ENCODE measurements around the gene ARPC1B.
"Not testable (repeated sequence)": the region's sequence is repeated elsewhere in the genome, so short reads cannot be mapped to it uniquely, and the experiment has no call there.

ARPC1B gene

DNA sequence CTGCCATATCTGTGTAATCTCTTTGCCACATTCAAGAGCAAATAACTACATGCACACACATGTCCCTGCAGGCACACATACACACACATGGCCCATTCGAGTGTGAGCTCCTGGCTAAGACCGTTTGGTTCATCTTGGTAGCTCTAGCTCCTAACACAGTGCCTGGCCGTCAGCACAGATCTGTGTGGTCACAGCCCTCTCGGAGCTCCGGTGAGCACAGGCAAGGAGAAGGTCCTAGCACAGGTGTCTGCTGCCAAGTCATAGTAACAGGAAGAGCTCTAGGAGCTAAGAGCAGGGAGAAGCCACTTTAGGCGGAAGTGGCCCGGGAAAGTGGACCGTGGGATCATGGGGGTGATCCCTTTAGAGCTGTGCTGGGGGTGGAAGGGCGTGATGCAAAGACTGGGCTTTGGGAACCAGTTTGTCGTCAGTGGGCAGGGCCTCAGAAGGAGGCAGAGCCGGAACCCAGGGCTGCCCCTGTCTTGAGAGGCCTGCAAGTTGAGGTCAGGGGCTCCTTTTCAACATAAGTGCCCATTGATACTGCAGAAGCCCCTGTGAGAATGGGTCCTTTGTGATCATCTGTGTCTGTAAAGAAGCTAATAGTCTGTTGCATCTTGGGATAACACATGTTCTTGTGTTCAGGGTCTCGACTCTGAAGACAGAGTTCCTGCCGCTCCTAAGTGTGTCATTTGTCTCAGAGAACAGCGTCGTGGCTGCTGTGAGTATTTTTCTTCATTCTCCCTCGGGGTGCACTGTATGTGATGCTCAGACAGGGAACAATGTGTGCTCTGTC is 16.6 kb upstream of the ARPC1B start:
- H3K27me3 ChIP-seq (ENCODE audit: insufficient read depth, low read length), result no peaks in the 10 kb centered on the region
- H2AFZ ChIP-seq (ENCODE audit: low read depth, low read length), result no peak overlapping the region
- H3K4me3 ChIP-seq (ENCODE audit: low read length), result no peak overlapping the region
- no peaks in the 10 kb centered on the region for H3K4me1 ChIP-seq (ENCODE audit: insufficient read depth, low read length)
- peaks cover 74% of the 10 kb centered on the region for H3K36me3 ChIP-seq (ENCODE audit: insufficient read depth, low read length)
- no peaks in the 10 kb centered on the region for H3K9me3 ChIP-seq (ENCODE audit: low read length)

DNA sequence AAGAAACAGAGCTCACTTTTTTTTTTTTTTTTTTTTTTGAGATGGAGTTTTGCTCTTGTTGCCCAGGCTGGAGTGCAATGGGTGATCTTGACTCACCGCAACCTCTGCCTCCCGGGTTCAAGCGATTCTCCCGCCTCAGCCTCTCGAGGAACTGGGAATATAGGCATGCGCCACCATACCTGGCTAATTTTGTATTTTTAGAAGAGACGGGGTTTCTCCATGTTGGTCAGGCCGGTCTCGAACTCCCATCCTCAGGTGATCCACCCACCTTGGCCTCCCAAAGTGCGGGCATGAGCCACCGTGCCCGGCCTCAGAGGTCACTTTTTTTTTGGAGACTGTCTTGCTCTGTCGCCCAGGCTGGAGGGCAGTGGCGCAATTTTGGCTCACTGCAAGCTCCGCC is 16.0 kb upstream of the ARPC1B start:
- not testable (repeated sequence) for H2AFZ ChIP-seq (ENCODE audit: low read depth, low read length); H3K27me3 ChIP-seq (ENCODE audit: insufficient read depth, low read length); H3K9me3 ChIP-seq (ENCODE audit: low read length); H3K4me1 ChIP-seq (ENCODE audit: insufficient read depth, low read length); H3K4me3 ChIP-seq (ENCODE audit: low read length)
- H3K36me3 ChIP-seq (ENCODE audit: insufficient read depth, low read length), result peaks cover 75% of the 10 kb centered on the region

DNA sequence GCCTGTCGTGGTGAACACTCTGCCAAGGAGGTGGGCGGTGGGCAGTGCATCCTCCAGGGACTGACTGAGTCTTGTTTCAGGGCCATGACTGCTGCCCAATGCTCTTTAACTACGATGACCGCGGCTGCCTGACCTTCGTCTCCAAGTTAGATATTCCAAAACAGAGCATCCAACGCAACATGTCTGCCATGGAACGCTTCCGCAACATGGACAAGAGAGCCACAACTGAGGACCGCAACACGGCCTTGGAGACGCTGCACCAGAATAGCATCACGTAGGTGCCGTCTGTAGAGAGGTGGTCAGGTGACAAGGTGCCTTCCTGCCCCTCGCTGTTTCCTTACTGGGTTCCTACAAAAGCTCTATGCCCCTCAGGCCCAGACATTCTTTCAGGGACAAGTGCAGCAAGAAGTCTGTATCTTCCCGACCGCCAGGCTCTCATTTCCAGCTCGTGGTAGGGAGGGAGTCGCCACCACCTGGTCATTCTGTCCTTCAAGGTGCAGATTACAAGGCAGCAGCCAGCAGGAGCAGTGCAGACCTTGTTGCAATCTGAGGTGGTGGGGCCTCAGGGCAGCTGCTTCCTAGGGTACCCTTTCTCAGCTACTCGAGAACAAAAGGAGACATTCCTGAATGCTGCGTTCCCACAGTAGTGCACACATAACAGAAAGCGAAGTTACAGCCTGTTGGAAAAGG is 14.9 kb upstream of the ARPC1B start:
- no peaks in the 10 kb centered on the region for H3K27me3 ChIP-seq (ENCODE audit: insufficient read depth, low read length)
- no peaks in the 10 kb centered on the region for H3K4me1 ChIP-seq (ENCODE audit: insufficient read depth, low read length)
- peaks cover 77% of the 10 kb centered on the region for H3K36me3 ChIP-seq (ENCODE audit: insufficient read depth, low read length)
- no peak overlapping the region for H2AFZ ChIP-seq (ENCODE audit: low read depth, low read length)
- no peak overlapping the region for H3K4me3 ChIP-seq (ENCODE audit: low read length)
- no peaks in the 10 kb centered on the region for H3K9me3 ChIP-seq (ENCODE audit: low read length)

DNA sequence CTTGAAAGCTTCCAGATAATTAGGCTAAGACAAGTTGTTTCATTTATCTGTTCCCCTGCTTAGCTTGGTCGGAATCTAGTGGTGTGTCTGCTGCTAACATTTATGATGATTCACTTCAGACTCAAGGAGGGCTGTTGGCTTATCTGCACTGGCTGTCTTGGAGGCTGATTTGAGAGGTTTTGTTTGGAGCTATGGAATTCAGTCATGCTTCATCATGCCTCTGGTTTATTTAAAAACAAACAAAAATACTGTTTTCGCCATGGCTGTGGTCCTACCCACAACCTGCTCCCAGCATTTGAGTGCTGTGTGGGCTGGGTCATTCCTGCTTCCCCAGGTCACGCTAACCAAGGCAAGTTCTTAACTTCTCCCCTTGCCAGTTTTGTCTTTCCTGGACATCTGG is 11.7 kb upstream of the ARPC1B start:
- H3K4me3 ChIP-seq (ENCODE audit: low read length), result no peak overlapping the region
- H3K27me3 ChIP-seq (ENCODE audit: insufficient read depth, low read length), result no peaks in the 10 kb centered on the region
- H2AFZ ChIP-seq (ENCODE audit: low read depth, low read length), result no peak overlapping the region
- H3K9me3 ChIP-seq (ENCODE audit: low read length), result no peaks in the 10 kb centered on the region
- H3K4me1 ChIP-seq (ENCODE audit: insufficient read depth, low read length), result no peaks in the 10 kb centered on the region
- peaks cover 73% of the 10 kb centered on the region for H3K36me3 ChIP-seq (ENCODE audit: insufficient read depth, low read length)

DNA sequence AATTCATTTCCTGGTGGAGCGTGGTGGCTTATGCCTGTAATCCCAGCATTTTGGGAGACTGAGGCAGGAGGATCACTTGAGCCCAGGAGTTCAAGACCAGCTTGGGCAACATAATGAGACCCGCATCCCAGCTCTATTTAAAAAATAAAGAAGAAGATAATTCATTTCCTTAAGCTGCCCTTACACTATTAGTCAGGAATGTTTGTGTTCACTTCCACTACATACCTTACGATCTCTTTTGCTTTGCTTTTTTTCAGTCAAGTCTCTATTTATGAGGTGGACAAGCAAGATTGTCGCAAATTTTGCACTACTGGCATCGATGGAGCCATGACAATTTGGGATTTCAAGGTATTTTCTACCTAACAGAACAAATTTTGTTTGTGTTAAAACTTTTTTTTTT is 11.2 kb upstream of the ARPC1B start:
- H3K9me3 ChIP-seq (ENCODE audit: low read length), result no peaks in the 10 kb centered on the region
- H3K36me3 ChIP-seq (ENCODE audit: insufficient read depth, low read length), result peaks cover 68% of the 10 kb centered on the region

DNA sequence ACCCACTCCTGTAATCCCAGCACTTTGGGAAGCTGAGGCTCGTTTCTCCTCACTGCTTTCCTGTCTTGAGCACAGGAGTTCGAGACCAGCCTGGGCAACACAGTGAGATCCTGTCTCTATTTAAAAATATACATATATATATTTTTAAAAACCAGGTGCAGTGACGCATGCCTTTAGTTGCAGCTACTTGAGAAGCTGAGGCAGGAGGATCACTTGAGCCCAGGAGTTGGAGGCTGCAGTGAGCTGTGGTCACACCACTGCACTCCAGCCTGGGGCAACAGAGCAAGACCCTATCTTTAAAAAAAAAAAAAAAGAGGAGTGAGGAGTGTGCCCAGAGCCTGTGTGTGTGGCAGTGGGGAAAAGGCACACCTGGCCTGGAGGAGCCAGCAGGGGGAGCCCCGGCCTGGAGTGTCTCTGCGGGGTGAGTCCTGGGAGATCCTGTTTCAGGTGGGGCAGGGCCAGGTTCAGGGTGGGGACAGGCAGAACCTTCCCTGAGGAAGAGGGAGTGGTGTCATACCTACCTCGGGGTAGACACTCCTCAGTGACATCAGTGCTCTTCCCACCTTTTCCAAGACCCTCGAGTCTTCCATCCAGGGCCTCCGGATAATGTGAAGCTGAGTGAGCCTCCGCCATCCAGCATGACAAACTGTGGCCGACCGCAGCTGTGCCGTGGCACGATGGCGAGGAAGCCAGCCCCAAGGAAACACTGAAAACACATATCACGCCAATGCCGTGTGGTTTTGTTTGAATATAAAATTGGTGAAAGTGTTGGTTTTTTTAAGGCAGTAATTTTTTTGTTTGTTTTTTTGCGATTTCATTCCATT is 9.0 kb upstream of the ARPC1B start:
- no peaks in the 10 kb centered on the region for H3K27me3 ChIP-seq (ENCODE audit: insufficient read depth, low read length)
- peaks cover 53% of the 10 kb centered on the region for H3K36me3 ChIP-seq (ENCODE audit: insufficient read depth, low read length)
- H3K9me3 ChIP-seq (ENCODE audit: low read length), result no peaks in the 10 kb centered on the region
- H2AFZ ChIP-seq (ENCODE audit: low read depth, low read length), result no peak overlapping the region
- H3K4me3 ChIP-seq (ENCODE audit: low read length), result no peak overlapping the region
- H3K4me1 ChIP-seq (ENCODE audit: insufficient read depth, low read length), result no peaks in the 10 kb centered on the region

More for the DNA sequence above, 11.2 kb upstream of the ARPC1B start:
- Histone ChIP-seq H2AFZ (ENCODE audit: low read depth, low read length) (no peak overlapping the region), H3K4me3 (ENCODE audit: low read length) (no peak overlapping the region), H3K27me3 (ENCODE audit: insufficient read depth, low read length) (no peaks in the 10 kb centered on the region), H3K4me1 (ENCODE audit: insufficient read depth, low read length) (no peaks in the 10 kb centered on the region)

DNA sequence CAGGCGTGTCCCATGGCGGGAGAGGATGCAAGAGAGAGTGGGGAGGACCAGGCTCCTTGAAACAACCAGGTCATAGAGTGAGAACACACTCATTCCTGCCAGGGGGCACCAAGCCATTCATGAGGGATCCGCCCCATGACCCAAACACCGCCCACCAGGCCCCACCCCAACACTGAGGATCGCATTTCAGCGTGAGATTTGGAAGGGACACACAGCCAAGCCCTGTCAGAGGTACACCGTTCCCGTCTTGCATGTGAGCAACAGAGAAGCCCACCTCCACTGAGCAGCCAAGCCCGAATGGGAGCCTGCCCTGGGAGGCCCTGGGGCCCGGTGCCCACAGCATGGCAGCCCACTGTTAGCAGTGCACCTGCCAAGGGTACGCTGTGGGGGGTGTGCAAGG is 7.9 kb upstream of the ARPC1B start:
- Histone ChIP-seq H3K4me3 (ENCODE audit: low read length) (no peak overlapping the region), H3K27me3 (ENCODE audit: insufficient read depth, low read length) (no peaks in the 10 kb centered on the region), H2AFZ (ENCODE audit: low read depth, low read length) (no peak overlapping the region), H3K36me3 (ENCODE audit: insufficient read depth, low read length) (peaks cover 43% of the 10 kb centered on the region), H3K9me3 (ENCODE audit: low read length) (no peaks in the 10 kb centered on the region), H3K4me1 (ENCODE audit: insufficient read depth, low read length) (no peaks in the 10 kb centered on the region)

DNA sequence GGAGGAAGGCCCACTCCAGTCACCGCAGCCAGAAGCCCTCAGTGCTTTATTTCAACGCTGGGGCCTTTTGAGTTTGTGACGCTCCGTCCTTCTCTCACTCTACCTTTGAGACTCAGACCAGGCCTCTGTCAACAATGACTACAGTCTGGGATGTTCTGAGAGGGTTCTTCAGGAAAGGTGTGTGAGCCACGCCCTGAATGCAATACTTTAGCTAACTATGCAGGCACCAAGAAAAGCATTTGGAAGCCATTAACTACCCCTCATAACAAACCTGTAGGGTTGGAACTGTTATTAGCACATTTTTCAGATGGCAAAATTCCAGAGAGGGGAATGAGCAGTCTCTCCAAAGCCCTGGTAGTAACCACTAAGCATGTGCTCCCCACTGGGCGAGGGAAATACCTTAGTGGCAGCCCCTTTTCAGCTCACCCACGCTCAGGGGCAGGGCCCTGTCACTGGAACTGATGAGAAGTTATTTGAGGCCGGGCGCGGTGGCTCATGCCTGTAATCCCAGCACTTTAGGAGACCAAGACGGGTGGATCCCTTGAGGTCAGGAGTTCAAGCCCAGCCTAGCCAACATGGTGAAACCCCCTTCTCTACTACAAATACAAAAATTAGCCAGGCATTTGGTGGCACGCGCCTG is 5.7 kb upstream of the ARPC1B start:
- no peak overlapping the region for H2AFZ ChIP-seq (ENCODE audit: low read depth, low read length)
- peaks cover 25% of the 10 kb centered on the region for H3K36me3 ChIP-seq (ENCODE audit: insufficient read depth, low read length)
- no peak overlapping the region for H3K4me3 ChIP-seq (ENCODE audit: low read length)
- H3K9me3 ChIP-seq (ENCODE audit: low read length), result no peaks in the 10 kb centered on the region
- no peaks in the 10 kb centered on the region for H3K27me3 ChIP-seq (ENCODE audit: insufficient read depth, low read length)
- H3K4me1 ChIP-seq (ENCODE audit: insufficient read depth, low read length), result no peaks in the 10 kb centered on the region

DNA sequence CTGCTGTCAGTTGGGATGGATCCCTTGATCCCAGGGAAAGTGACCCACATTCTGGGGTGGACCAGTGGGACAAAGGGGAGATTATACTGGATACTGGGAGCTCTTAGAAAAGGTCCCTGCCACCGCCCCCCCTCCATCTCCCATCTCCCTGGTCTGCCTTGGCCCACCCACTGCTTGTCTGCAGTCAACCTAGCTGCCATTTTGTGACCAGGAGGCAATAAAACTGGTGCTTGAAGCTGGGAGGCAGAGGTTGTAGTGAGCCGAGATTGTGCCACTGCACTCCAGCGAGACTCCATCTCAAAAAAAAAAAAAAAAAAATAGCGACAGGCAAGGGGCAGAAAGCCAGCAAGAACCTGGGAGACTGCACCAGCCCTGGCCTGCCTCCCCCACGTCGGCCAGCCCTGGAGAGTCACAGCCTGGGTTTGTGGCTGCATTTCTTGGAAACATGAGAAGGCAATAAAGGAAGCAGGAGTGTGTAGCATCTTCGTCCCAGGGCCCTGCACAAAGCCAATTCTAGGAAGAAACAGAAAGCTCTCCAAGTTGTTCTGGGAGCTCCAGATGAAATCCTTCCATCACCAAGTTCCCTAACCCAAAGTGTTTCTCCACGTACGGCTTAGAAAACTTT is 4.7 kb upstream of the ARPC1B start:
- no peak overlapping the region for H2AFZ ChIP-seq (ENCODE audit: low read depth, low read length)

DNA sequence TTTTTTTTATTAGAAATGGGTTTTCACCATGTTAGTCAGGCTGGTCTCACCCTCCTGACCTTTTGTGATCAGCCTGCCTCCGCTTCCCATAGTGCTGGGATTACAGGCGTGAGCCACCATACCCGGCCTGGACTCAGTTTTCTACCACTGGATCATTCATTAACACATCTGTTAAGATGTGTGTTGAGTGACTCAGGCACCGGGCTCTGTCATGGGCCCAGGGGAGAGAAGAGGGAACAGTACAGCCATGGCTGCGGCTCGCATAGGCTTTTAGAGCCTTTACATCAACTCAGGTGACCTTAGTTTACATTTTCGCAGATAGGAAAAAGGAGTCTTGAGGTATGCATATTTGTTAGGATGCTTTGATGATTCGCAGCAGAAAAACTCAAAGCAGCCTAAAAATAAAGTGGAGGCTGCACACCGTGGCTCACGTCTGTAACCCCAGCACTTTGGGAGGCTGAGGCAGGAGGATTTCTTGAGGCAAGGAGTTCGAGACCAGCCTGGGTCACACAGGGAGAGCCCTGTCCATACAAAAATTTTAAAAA is 3.1 kb upstream of the ARPC1B start:
- Histone ChIP-seq H3K4me1 (ENCODE audit: insufficient read depth, low read length) (no peaks in the 10 kb centered on the region), H3K36me3 (ENCODE audit: insufficient read depth, low read length) (peaks cover 10% of the 10 kb centered on the region), H3K27me3 (ENCODE audit: insufficient read depth, low read length) (no peaks in the 10 kb centered on the region), H2AFZ (ENCODE audit: low read depth, low read length) (no peak overlapping the region), H3K9me3 (ENCODE audit: low read length) (no peaks in the 10 kb centered on the region), H3K4me3 (ENCODE audit: low read length) (no peak overlapping the region)

More for the DNA sequence above, 4.7 kb upstream of the ARPC1B start:
- Histone ChIP-seq H3K36me3 (ENCODE audit: insufficient read depth, low read length) (peaks cover 18% of the 10 kb centered on the region), H3K4me3 (ENCODE audit: low read length) (no peak overlapping the region), H3K9me3 (ENCODE audit: low read length) (no peaks in the 10 kb centered on the region), H3K27me3 (ENCODE audit: insufficient read depth, low read length) (no peaks in the 10 kb centered on the region), H3K4me1 (ENCODE audit: insufficient read depth, low read length) (no peaks in the 10 kb centered on the region)

DNA sequence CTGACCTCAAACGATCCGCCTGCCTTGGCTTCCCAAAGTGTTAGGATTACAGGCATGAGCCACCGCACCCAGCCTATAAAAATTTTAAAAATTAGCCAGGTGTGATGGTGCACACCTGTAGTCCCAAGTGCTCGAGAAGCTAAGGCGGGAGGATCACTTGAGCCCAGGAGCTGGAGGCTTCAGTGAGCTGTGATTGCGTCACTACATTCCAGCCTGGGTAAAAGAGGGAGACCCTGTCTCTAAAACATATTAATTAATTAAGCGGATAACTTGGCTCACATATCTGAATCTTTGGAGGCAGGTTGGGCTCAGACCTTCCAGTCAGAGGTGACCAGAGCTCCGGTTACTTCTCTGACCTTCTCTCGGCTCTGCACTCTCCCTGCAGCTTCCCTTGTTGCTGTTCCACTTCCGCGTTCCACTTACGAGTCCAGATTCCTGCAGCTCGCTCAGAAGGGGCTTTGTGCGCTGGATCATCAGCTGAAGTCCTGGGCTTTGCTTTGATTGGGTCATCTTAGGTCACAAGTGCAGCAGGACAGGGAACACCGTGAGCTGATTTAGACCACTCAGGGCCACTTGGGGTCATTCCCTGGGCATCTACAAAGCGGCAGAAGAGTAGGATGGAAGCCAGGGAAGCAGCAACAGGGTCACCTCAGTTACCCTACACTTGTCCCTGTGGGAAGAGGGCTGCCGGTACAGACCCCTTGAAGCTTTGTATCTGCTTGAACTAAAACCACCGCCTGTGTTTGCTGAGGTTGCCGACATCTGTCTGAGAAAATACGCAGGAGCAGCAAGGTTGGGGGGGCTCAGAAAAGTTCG is 2.0 kb upstream of the ARPC1B start:
- no peaks in the 10 kb centered on the region for H3K4me1 ChIP-seq (ENCODE audit: insufficient read depth, low read length)
- no peak overlapping the region for H2AFZ ChIP-seq (ENCODE audit: low read depth, low read length)
- no peak overlapping the region for H3K4me3 ChIP-seq (ENCODE audit: low read length)
- H3K36me3 ChIP-seq (ENCODE audit: insufficient read depth, low read length), result peaks cover 2% of the 10 kb centered on the region
- no peaks in the 10 kb centered on the region for H3K9me3 ChIP-seq (ENCODE audit: low read length)
- no peaks in the 10 kb centered on the region for H3K27me3 ChIP-seq (ENCODE audit: insufficient read depth, low read length)

All from neuron (in vitro differentiated cells).